Caco-2 (cell line): ENCODE measurements around the gene GART. TPM values are rescaled to one million over a fixed set of nuclear protein-coding genes. Genes with fewer than 3 reads are reported as not detected.
A peak's percentile ranks its signal among the peaks of the same experiment; 100 is the strongest.

Experiments used
- BruUV-seq: library from RNA; stranded (reverse); fragments of 400-500 nt; replicated peaks from 2 replicates; lab custom pipeline; 2021; lab: Mats Ljungman, UMichigan
- CTCF ChIA-PET: fragments of 300-600 bp; sonication (Branson Sonifier 250); formaldehyde crosslinking; loops from one replicate; lab custom pipeline; 2022; ENCODE audit warnings: antibody characterized with exemption; lab: Charles Lee
- POLR2A ChIA-PET: fragments of 300-600 bp; sonication (Branson Sonifier 250); formaldehyde crosslinking; loops from one replicate; lab custom pipeline; 2022; ENCODE audit warnings: antibody characterized with exemption; lab: Charles Lee
- DNase-seq, 2 experiments: peaks; one replicate each; pipeline versions ENCODE4 v3.0.0 to v3.0.0-alpha.2; 2020 to 2022
- H3K27me3 ChIP-seq: replicated peaks from 2 replicates; pipeline ENCODE4 v1.6.0; 2011; ENCODE audit warnings: low read length; ENCODE audit not compliant: control insufficient read depth, insufficient read depth
- H3K36me3 ChIP-seq: 2 replicates; pipeline ENCODE4 v1.5.1; 2011; ENCODE audit warnings: low read length; ENCODE audit not compliant: control insufficient read depth, insufficient read depth
- H3K4me1 ChIP-seq: fragments of 250-450 bp; sonication (Bioruptor Pico); 2 replicates; pipeline ENCODE4 v1.5.1; 2020; ENCODE audit warnings: mild to moderate bottlenecking
- H3K4me3 ChIP-seq: 2 replicates; pipeline ENCODE4 v1.5.1; 2011; ENCODE audit warnings: low read depth, mild to moderate bottlenecking, control low read depth, low read length
- H3K9me3 ChIP-seq: fragments of 250-450 bp; sonication (Bioruptor Pico); 2 replicates; pipeline ENCODE4 v1.5.1; 2020; ENCODE audit warnings: mild to moderate bottlenecking, moderate library complexity
- H3K27ac Mint-ChIP-seq: one replicate; pipeline ENCODE4 v1.8.0; 2022; ENCODE audit warnings: mixed read lengths; ENCODE audit not compliant: unreplicated experiment
- H3K27me3 Mint-ChIP-seq: one replicate; pipeline ENCODE4 v1.8.0; 2022; ENCODE audit warnings: mixed read lengths; ENCODE audit not compliant: insufficient read depth, unreplicated experiment
- H3K36me3 Mint-ChIP-seq: one replicate; pipeline ENCODE4 v1.8.0; 2022; ENCODE audit warnings: mild to moderate bottlenecking, mixed read lengths; ENCODE audit not compliant: insufficient read depth, unreplicated experiment
- H3K4me1 Mint-ChIP-seq: one replicate; pipeline ENCODE4 v1.8.0; 2022; ENCODE audit warnings: low read depth, mixed read lengths; ENCODE audit not compliant: unreplicated experiment
- H3K4me3 Mint-ChIP-seq: one replicate; pipeline ENCODE4 v1.8.0; 2022; ENCODE audit warnings: mild to moderate bottlenecking, moderate library complexity, mixed read lengths; ENCODE audit not compliant: unreplicated experiment
- H3K9me3 Mint-ChIP-seq: one replicate; pipeline ENCODE4 v1.8.0; 2022; ENCODE audit warnings: mixed read lengths; ENCODE audit not compliant: unreplicated experiment
- intact Hi-C: fragments of 100-400 bp; cut with micrococcal nuclease; formaldehyde crosslinking; loops from one replicate; pipeline ENCODE4 v1.10.0; 2022; ENCODE audit not compliant: unreplicated experiment
- total RNA-seq: library from RNA; stranded (reverse); gene quantifications from 2 replicates; pipeline ENCODE4 v1.2.3, GENCODE V29; 2022
- TF ChIP-seq, protein P1 (sequence below), 2 experiments: fragments of 200-600 bp in 1 of 2; IDR thresholded peaks; 1 replicate in 1 of 2; 2 replicates in 1 of 2; pipeline versions ENCODE4 v1.5.1 to v1.8.0; 2011 to 2022; ENCODE audit warnings: antibody characterized with exemption in 1 of 2, control low read depth in 1 of 2, inconsistent platforms in 1 of 2, low read depth in 1 of 2, low read length in 1 of 2, mild to moderate bottlenecking in 1 of 2, moderate library complexity in 1 of 2; ENCODE audit not compliant: insufficient read depth in 1 of 2, severe bottlenecking in 1 of 2, unreplicated experiment in 1 of 2

Gene GART
- total RNA-seq, 1 experiment from 2014 or later = 134 TPM

- Histone ChIP-seq H3K4me3 (peak overlapping the region; percentile 74), H3K9me3 (no peaks in the 10 kb centered on the region), H3K27me3 (no peaks in the 10 kb centered on the region), H3K4me1 (peaks cover 18% of the 10 kb centered on the region), H3K36me3 (no peaks in the 10 kb centered on the region; the same call in 1 of the 2 replicates)
- ChIA-PET CTCF (no interaction called here), POLR2A (no interaction called here)
- Mint-ChIP-seq H3K27me3 (no peaks in the 10 kb centered on the region), H3K4me1 (peaks cover 16% of the 10 kb centered on the region), H3K9me3 (peaks cover 10% of the 10 kb centered on the region), H3K36me3 (peaks cover 70% of the 10 kb centered on the region), H3K27ac (peak overlapping the region; percentile 98), H3K4me3 (peak overlapping the region; percentile 82)
- TF ChIP-seq, protein P1, sequence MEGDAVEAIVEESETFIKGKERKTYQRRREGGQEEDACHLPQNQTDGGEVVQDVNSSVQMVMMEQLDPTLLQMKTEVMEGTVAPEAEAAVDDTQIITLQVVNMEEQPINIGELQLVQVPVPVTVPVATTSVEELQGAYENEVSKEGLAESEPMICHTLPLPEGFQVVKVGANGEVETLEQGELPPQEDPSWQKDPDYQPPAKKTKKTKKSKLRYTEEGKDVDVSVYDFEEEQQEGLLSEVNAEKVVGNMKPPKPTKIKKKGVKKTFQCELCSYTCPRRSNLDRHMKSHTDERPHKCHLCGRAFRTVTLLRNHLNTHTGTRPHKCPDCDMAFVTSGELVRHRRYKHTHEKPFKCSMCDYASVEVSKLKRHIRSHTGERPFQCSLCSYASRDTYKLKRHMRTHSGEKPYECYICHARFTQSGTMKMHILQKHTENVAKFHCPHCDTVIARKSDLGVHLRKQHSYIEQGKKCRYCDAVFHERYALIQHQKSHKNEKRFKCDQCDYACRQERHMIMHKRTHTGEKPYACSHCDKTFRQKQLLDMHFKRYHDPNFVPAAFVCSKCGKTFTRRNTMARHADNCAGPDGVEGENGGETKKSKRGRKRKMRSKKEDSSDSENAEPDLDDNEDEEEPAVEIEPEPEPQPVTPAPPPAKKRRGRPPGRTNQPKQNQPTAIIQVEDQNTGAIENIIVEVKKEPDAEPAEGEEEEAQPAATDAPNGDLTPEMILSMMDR (IDR thresholded peaks at IDR 0.05; ENCODE audit: insufficient read depth in 1 of 2, low read depth in 1 of 2, low read length in 1 of 2, severe bottlenecking in 1 of 2, unreplicated experiment in 1 of 2) = no peak
- intact Hi-C loops = loop anchor here (5.0 kb wide), 1 partner anchor 67 kb away; no protein-coding TSS in a partner anchor
- BruUV-seq = no TSS peak
- peak in 1 of 2 experiments; percentile 29 for DNase-seq
These were observed 1.2 kb downstream of the GART start for GRCh38 chr21:33540711-33541104.

GRCh38 chr21:33539616-33540015 is 2.3 kb downstream of the GART start:
- Mint-ChIP-seq H3K9me3 (peaks cover 10% of the 10 kb centered on the region), H3K4me1 (peaks cover 16% of the 10 kb centered on the region), H3K27ac (no peak overlapping the region), H3K4me3 (no peak overlapping the region), H3K36me3 (peaks cover 81% of the 10 kb centered on the region), H3K27me3 (no peaks in the 10 kb centered on the region)
- Histone ChIP-seq H3K9me3 (no peaks in the 10 kb centered on the region), H3K4me3 (no peak overlapping the region), H3K36me3 (no peaks in the 10 kb centered on the region; the same call in 1 of the 2 replicates), H3K27me3 (no peaks in the 10 kb centered on the region), H3K4me1 (peaks cover 10% of the 10 kb centered on the region)
- intact Hi-C loops = loop anchor here (5.0 kb wide), 1 partner anchor 68 kb away; no protein-coding TSS in a partner anchor
- BruUV-seq = no TSS peak
- no peak for DNase-seq
- ChIA-PET POLR2A (no interaction called here), CTCF (no interaction called here)
- TF ChIP-seq, protein P1 (IDR thresholded peaks at IDR 0.05; ENCODE audit: insufficient read depth in 1 of 2, low read depth in 1 of 2, low read length in 1 of 2, severe bottlenecking in 1 of 2, unreplicated experiment in 1 of 2) = no peak

- H3K4me3 ChIP-seq = no peak overlapping the region
- intact Hi-C loops = no loop called here
- H3K4me1 ChIP-seq = peaks cover 8% of the 10 kb centered on the region; the same call in 1 of the 2 replicates
- Mint-ChIP-seq H3K9me3 (peaks cover 10% of the 10 kb centered on the region), H3K36me3 (peaks cover 89% of the 10 kb centered on the region), H3K4me1 (peaks cover 16% of the 10 kb centered on the region), H3K27ac (no peak overlapping the region), H3K4me3 (no peak overlapping the region), H3K27me3 (no peaks in the 10 kb centered on the region)
- no peaks in the 10 kb centered on the region for H3K9me3 ChIP-seq
- POLR2A ChIA-PET = interaction anchor here (0.6 kb wide), 1 partner anchor 8 kb away, joined by 9 read pairs; no protein-coding TSS in a partner anchor
- no peak for DNase-seq
- TF ChIP-seq, protein P1 (IDR thresholded peaks at IDR 0.05; ENCODE audit: insufficient read depth in 1 of 2, low read depth in 1 of 2, low read length in 1 of 2, severe bottlenecking in 1 of 2, unreplicated experiment in 1 of 2) = no peak
- no peaks in the 10 kb centered on the region; the same call in 1 of the 2 replicates for H3K36me3 ChIP-seq
- CTCF ChIA-PET = no interaction called here
- BruUV-seq = no TSS peak
- no peaks in the 10 kb centered on the region for H3K27me3 ChIP-seq
These were observed 4.7 kb downstream of the GART start for GRCh38 chr21:33537212-33537611.
